HG03108 (cell line): ENCODE results near the gene UBTD1.

Experiments
- ATAC-seq: cut with Tn5 transposase; IDR thresholded peaks from one replicate; pipeline ENCODE4 v1.9.1; 2021; ENCODE audit warnings: moderate library complexity; ENCODE audit not compliant: unreplicated experiment

UBTD1 gene

GRCh38 chr10:97607095-97607636 is 108.4 kb downstream of the UBTD1 start:
- ATAC-seq, result no peak

- ATAC-seq, result no peak
Observed at GRCh38 chr10:97608991-97609561, 110.4 kb downstream of the UBTD1 start.

- no peak for ATAC-seq
Observed at GRCh38 chr10:97611473-97611872, 112.7 kb downstream of the UBTD1 start.

- no peak for ATAC-seq
Observed at GRCh38 chr10:97612386-97612785, 113.7 kb downstream of the UBTD1 start.

- no peak for ATAC-seq
Observed at GRCh38 chr10:97618285-97618684, 119.6 kb downstream of the UBTD1 start.

- ATAC-seq, result no peak
Observed at GRCh38 chr10:97618733-97619132, 120.0 kb downstream of the UBTD1 start.
